CD4-positive, alpha-beta T cell (primary cell): ENCODE data around the gene GAL3ST1. TPM values are rescaled to one million over a fixed set of nuclear protein-coding genes. Genes with fewer than 3 reads are reported as not detected.
"Not testable (repeated sequence)": the region's sequence is repeated elsewhere in the genome, so short reads cannot be mapped to it uniquely, and the experiment has no call there.

Experiments
- ATAC-seq: fragments of 200-7000 bp; cut with Tn5 transposase; one replicate; pipeline ENCODE4 v1.10.0; 2022; ENCODE audit warnings: mild to moderate bottlenecking; ENCODE audit not compliant: poor library complexity
- CTCF ChIA-PET: fragments of 350-600 bp; sonication (Branson Sonifier 250); formaldehyde crosslinking; loops from one replicate; lab custom pipeline; 2021; ENCODE audit warnings: antibody characterized with exemption, inconsistent platforms; lab: Charles Lee
- POLR2A ChIA-PET: fragments of 350-600 bp; sonication (Branson Sonifier 250); formaldehyde crosslinking; loops from one replicate; lab custom pipeline; 2021; ENCODE audit warnings: antibody characterized with exemption, inconsistent platforms; lab: Charles Lee
- DNase-seq, 14 experiments: peaks; one replicate each; pipeline ENCODE4 v3.0.0-alpha.2; 2013 to 2020; ENCODE audit warnings: mixed read lengths in 2 of 14
- H3K27ac ChIP-seq, 2 donors: one replicate each; pipeline versions ENCODE4 v1.5.1 to v1.7.0; 2013; ENCODE audit warnings: low read length in 2 of 2, low read depth in 1 of 2, mild to moderate bottlenecking in 1 of 2
- H3K27me3 ChIP-seq, 2 experiments: 1 replicate in 1 of 2; 2 replicates in 1 of 2; pipeline versions ENCODE4 v1.6.1 to v1.7.0; 2013; ENCODE audit warnings: low read length in 2 of 2, control low read depth in 1 of 2, mild to moderate bottlenecking in 1 of 2, moderate library complexity in 1 of 2; ENCODE audit not compliant: insufficient read depth in 2 of 2, control insufficient read depth in 1 of 2
- H3K36me3 ChIP-seq: one replicate; pipeline ENCODE4 v1.6.1; 2013; ENCODE audit warnings: low read length, control low read depth; ENCODE audit not compliant: insufficient read depth
- H3K4me1 ChIP-seq: one replicate; pipeline ENCODE4 v1.6.1; 2013; ENCODE audit warnings: low read length, control low read depth; ENCODE audit not compliant: insufficient read depth
- H3K4me3 ChIP-seq: one replicate; pipeline ENCODE4 v1.5.1; 2013; ENCODE audit warnings: mild to moderate bottlenecking, low read length, moderate library complexity
- H3K9me3 ChIP-seq, 2 experiments: 1 replicate in 1 of 2; 2 replicates in 1 of 2; pipeline versions ENCODE4 v1.6.1 to v1.7.0; 2013; ENCODE audit warnings: low read length in 2 of 2, mild to moderate bottlenecking in 2 of 2, control low read depth in 1 of 2, moderate library complexity in 1 of 2; ENCODE audit not compliant: control insufficient read depth in 1 of 2, insufficient read depth in 1 of 2
- H3K27ac Mint-ChIP-seq: one replicate; pipeline ENCODE4 v1.8.0; 2020; ENCODE audit warnings: mixed read lengths
- H3K27me3 Mint-ChIP-seq: one replicate; pipeline ENCODE4 v1.8.0; 2021; ENCODE audit warnings: mixed read lengths
- H3K36me3 Mint-ChIP-seq: one replicate; pipeline ENCODE4 v1.8.0; 2021; ENCODE audit warnings: low read depth, mixed read lengths
- H3K4me1 Mint-ChIP-seq: one replicate; pipeline ENCODE4 v1.8.0; 2021; ENCODE audit warnings: low read depth, mixed read lengths
- H3K4me3 Mint-ChIP-seq: one replicate; pipeline ENCODE4 v1.8.0; 2020; ENCODE audit warnings: mild to moderate bottlenecking, mixed read lengths
- H3K9me3 Mint-ChIP-seq: one replicate; pipeline ENCODE4 v1.8.0; 2020; ENCODE audit warnings: mixed read lengths
- CTCF ChIP-seq: fragments of 200-600 bp; IDR thresholded peaks from one replicate; pipeline ENCODE4 v1.8.0; 2022; ENCODE audit warnings: antibody characterized with exemption, mild to moderate bottlenecking
- intact Hi-C, 2 experiments: fragments of 100-400 bp; cut with DNase I in 1 of 2; cut with micrococcal nuclease in 1 of 2; formaldehyde crosslinking; loops; one replicate each; pipeline versions ENCODE4 v1.15.1 to v1.9.0; 2023 to 2025; cut with DNase I, micrococcal nuclease
- total RNA-seq, 174 experiments: library from RNA in 2 of 174; stranded (reverse) in 2 of 174; gene quantifications; one replicate each; pipeline ENCODE4 v1.2.3 and lab custom pipeline; 2021 to 2026

Gene GAL3ST1
- total RNA-seq, 2 experiments from 2014 or later = not detected

DNA sequence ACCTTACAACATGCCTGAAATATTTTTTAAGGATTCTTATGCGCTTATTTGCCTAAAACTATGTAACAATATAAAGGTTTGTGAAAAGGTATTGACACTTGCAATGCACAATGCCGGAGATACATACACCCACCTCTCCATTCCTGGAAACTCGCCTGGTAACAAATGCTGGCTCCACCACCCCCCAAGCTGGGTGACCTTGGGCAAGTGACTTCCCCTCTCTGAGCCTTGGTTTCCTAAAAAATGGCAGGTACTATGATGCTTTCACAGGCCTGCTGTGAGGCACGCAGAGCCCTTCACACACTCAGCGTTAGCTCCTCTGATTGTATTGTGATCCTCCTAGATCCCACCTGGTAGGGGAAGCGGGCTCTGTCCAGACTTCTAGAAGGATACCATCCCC is 2.3 kb downstream of the GAL3ST1 start:
- H3K4me3 ChIP-seq = no peak overlapping the region
- Mint-ChIP-seq H3K36me3 (peaks cover 18% of the 10 kb centered on the region), H3K4me3 (no peak overlapping the region), H3K9me3 (no peaks in the 10 kb centered on the region), H3K27me3 (no peaks in the 10 kb centered on the region), H3K27ac (no peak overlapping the region), H3K4me1 (peaks cover 3% of the 10 kb centered on the region)
- intact Hi-C loops = no loop called here
- ChIA-PET CTCF (no interaction called here), POLR2A (no interaction called here)
- no peaks in the 10 kb centered on the region for H3K9me3 ChIP-seq
- peaks cover 0 to 4% of the 10 kb centered on the region in 2 experiments for H3K27me3 ChIP-seq
- H3K36me3 ChIP-seq = peaks cover 18% of the 10 kb centered on the region
- TF ChIP-seq CTCF = no peak
- H3K4me1 ChIP-seq = peaks cover 10% of the 10 kb centered on the region
- H3K27ac ChIP-seq = no peak overlapping the region
- DNase-seq (no peak), ATAC-seq (no peak)

DNA sequence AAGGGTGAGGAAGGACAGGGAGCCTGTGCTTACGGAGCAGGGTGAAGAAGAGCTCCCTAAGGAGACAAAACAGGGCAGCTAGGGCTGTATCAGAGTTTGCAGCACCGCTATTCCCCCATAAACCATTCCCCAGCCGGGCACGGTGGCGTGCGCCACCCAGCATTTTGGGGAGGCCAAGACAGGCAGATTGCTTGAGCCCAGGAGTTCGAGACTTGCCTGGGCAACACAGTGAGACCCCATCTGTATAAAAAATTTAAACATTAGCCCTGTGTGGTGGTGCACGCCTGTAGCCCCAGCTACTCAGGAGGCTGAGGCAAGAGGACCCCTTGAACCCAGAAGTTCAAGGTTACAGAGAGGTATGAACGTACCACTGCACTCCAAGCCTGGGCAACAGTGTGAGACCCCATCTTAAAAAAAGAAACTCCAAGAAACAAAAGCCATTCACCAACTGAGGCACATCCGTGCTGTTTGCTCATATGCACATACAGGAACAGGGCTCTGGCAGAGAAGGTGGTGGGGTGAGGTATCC is 4.7 kb downstream of the GAL3ST1 start:
- POLR2A ChIA-PET = no interaction called here
- H3K4me3 Mint-ChIP-seq = no peak overlapping the region
- no peak for TF ChIP-seq CTCF
- no peaks in the 10 kb centered on the region for H3K9me3 ChIP-seq
- H3K4me1 Mint-ChIP-seq = peaks cover 3% of the 10 kb centered on the region
- H3K36me3 ChIP-seq = no peaks in the 10 kb centered on the region
- no peak overlapping the region for H3K27ac ChIP-seq
- no peak overlapping the region for H3K4me3 ChIP-seq
- DNase-seq (no peak), ATAC-seq (no peak)
- no peaks in the 10 kb centered on the region for H3K36me3 Mint-ChIP-seq
- no peaks in the 10 kb centered on the region for H3K27me3 Mint-ChIP-seq
- intact Hi-C loops = no loop called here
- CTCF ChIA-PET = no interaction called here
- no peak overlapping the region for H3K27ac Mint-ChIP-seq
- peaks cover 0 to 6% of the 10 kb centered on the region in 2 experiments for H3K27me3 ChIP-seq
- no peaks in the 10 kb centered on the region for H3K9me3 Mint-ChIP-seq
- peaks cover under 1% of the 10 kb centered on the region for H3K4me1 ChIP-seq

- Mint-ChIP-seq H3K27me3 (no peaks in the 10 kb centered on the region), H3K27ac (no peak overlapping the region), H3K36me3 (no peaks in the 10 kb centered on the region), H3K4me1 (peaks cover 3% of the 10 kb centered on the region), H3K4me3 (no peak overlapping the region), H3K9me3 (no peaks in the 10 kb centered on the region)
- peaks cover 0 to 4% of the 10 kb centered on the region in 2 experiments for H3K27me3 ChIP-seq
- ChIA-PET CTCF (no interaction called here), POLR2A (no interaction called here)
- DNase-seq (no peak), ATAC-seq (no peak)
- H3K27ac ChIP-seq = no peak overlapping the region
- no peak overlapping the region for H3K4me3 ChIP-seq
- TF ChIP-seq CTCF = no peak
- H3K4me1 ChIP-seq = no peaks in the 10 kb centered on the region
- intact Hi-C loops = no loop called here
- H3K9me3 ChIP-seq = no peaks in the 10 kb centered on the region
- no peaks in the 10 kb centered on the region for H3K36me3 ChIP-seq
These were observed 6.2 kb downstream of the GAL3ST1 start for GRCh38 chr22:30568137-30568805.

GRCh38 chr22:30567277-30567676 is 7.2 kb downstream of the GAL3ST1 start:
- H3K27ac Mint-ChIP-seq, ATAC-seq, H3K4me3 Mint-ChIP-seq, intact Hi-C loops, H3K4me1 Mint-ChIP-seq, H3K9me3 Mint-ChIP-seq, H3K27me3 ChIP-seq, CTCF ChIA-PET, H3K27me3 Mint-ChIP-seq, H3K4me1 ChIP-seq, H3K36me3 Mint-ChIP-seq, DNase-seq, H3K9me3 ChIP-seq, H3K4me3 ChIP-seq, H3K36me3 ChIP-seq, POLR2A ChIA-PET, H3K27ac ChIP-seq: not testable (repeated sequence)
